ENCODE results near the gene AIP. TPM values are rescaled to one million over a fixed set of nuclear protein-coding genes. Genes with fewer than 3 reads are reported as not detected.
"Not testable (repeated sequence)": the region's sequence is repeated elsewhere in the genome, so short reads cannot be mapped to it uniquely, and the experiment has no call there.

Gene AIP
- total RNA-seq, 4 donors from 2014 or later = 88.2 to 117 (median 96.0) TPM

DNA sequence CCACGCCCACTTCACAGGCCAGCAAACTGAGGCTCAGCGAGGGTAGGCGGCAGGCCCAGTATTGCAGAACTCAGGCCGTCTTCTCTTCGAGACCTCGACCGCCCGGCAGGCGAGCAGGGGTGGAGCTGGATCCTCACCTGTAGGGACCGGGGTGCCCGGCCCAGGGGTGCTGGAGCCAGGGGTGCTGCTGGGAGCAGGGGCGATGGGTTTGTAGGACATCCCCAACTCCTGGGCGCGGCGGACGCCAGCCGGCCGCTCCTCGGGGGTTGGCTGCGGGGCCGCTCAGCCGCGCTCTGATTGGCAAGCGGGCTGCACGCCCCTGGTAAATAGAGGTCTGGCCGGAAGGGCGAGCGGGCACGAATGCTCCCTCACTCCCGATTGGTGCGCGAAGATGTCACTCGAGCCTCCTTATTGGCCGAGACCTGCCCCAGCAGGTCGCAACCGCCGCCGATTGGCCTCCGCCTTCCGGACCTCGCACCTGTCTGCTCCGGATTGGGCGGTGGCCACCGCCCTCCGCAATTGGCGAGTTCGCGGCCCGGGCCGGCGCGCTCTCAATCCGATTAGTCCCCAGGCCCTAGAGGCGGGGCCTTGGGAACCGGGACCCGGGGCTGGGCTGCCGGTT, 25.1 kb downstream of the AIP start, which contains the start of gene CDK2AP2:
Gene CDK2AP2 (minus strand): TSS at position 299 of the 622 bp plus-strand sequence. CDS start 80 bp downstream, at position 219.
- WGBS, 2 donors = 0 to 2% methylated on average over 6 to 25 of the region's 57 CpGs
- H3K4me1 ChIP-seq = peaks cover 0 to 54% (median 31%) of the 10 kb centered on the region in 4 donors

GRCh38 chr11:67508486-67509121, 25.8 kb downstream of the AIP start:
- peaks cover 0 to 47% (median 27%) of the 10 kb centered on the region in 4 donors for H3K4me1 ChIP-seq
- H3K4me3 ChIP-seq = peak overlapping the region; percentile 63 to 86 (median 79)
- no peaks in the 10 kb centered on the region for H3K9me3 ChIP-seq
- no peaks in the 10 kb centered on the region for H3K27me3 ChIP-seq
- no peaks in the 10 kb centered on the region for H3K36me3 ChIP-seq
- WGBS, 2 donors = 1 to 2% methylated on average over 37 to 55 of the region's 57 CpGs
- H3K27ac ChIP-seq = peak overlapping the region; percentile 98 to 100 (median 99)
- TF ChIP-seq EP300 (IDR thresholded peaks at IDR 0.05) (peak; percentile 75 to 87), POLR2A (IDR thresholded peaks at IDR 0.05) (peak in 1 of 2 donors; percentile 47), CTCF (IDR thresholded peaks at IDR 0.05) (peak in 1 of 5 experiments; percentile 5)
- DNase-seq (ENCODE audit: low spot score in 2 of 2) = peak; percentile 98 to 99

More for the DNA sequence above, 25.1 kb downstream of the AIP start, which contains the start of gene CDK2AP2:
- no peaks in the 10 kb centered on the region for H3K36me3 ChIP-seq
- H3K27me3 ChIP-seq = no peaks in the 10 kb centered on the region
- TF ChIP-seq CTCF (IDR thresholded peaks at IDR 0.05) = peak in 2 of 5 experiments; percentile 52 to 69
- peak; percentile 24 to 94 for TF ChIP-seq EP300 (IDR thresholded peaks at IDR 0.05)
- TF ChIP-seq POLR2A (IDR thresholded peaks at IDR 0.05) = peak; percentile 94
- no peaks in the 10 kb centered on the region for H3K9me3 ChIP-seq
- peak within 1 kb of the TSS; percentile 79 to 91 (median 82) for H3K4me3 ChIP-seq
- peak; percentile 98 to 99 for DNase-seq (ENCODE audit: low spot score in 2 of 2)
- peak within 1 kb of the TSS; percentile 98 to 100 (median 99) for H3K27ac ChIP-seq

GRCh38 chr11:67510023-67510345, 27.2 kb downstream of the AIP start:
- DNase-seq (ENCODE audit: low spot score in 2 of 2) = no peak
- Histone ChIP-seq H3K36me3 (no peaks in the 10 kb centered on the region), H3K9me3 (no peaks in the 10 kb centered on the region), H3K4me1 (peaks cover 0 to 34% (median 24%) of the 10 kb centered on the region in 4 donors), H3K4me3 (no peak overlapping the region), H3K27me3 (no peaks in the 10 kb centered on the region), H3K27ac (no peak overlapping the region)
- TF ChIP-seq CTCF (IDR thresholded peaks at IDR 0.05) (no peak), EP300 (IDR thresholded peaks at IDR 0.05) (no peak), POLR2A (IDR thresholded peaks at IDR 0.05) (no peak)
- WGBS, 2 donors = 33 to 41% methylated on average over 3 of the region's 3 CpGs

- not testable (repeated sequence) for DNase-seq (ENCODE audit: low spot score in 2 of 2)
- 86 to 94% methylated on average over 4 of the region's 4 CpGs for WGBS, 2 donors
Observed at GRCh38 chr11:67511558-67511957, 28.7 kb downstream of the AIP start.

GRCh38 chr11:67514116-67514515, 31.3 kb downstream of the AIP start:
- Histone ChIP-seq H3K27ac (no peak overlapping the region), H3K27me3 (no peaks in the 10 kb centered on the region), H3K9me3 (no peaks in the 10 kb centered on the region), H3K36me3 (no peaks in the 10 kb centered on the region), H3K4me3 (no peak overlapping the region), H3K4me1 (peaks cover 0 to 1% (median 0%) of the 10 kb centered on the region in 4 donors)
- WGBS, 2 donors = 53 to 68% methylated on average over 7 of the region's 7 CpGs
- TF ChIP-seq CTCF (IDR thresholded peaks at IDR 0.05) (no peak), POLR2A (IDR thresholded peaks at IDR 0.05) (no peak), EP300 (IDR thresholded peaks at IDR 0.05) (no peak)
- DNase-seq (ENCODE audit: low spot score in 2 of 2) = no peak

More at GRCh38 chr11:67511558-67511957, 28.7 kb downstream of the AIP start:
- not testable (repeated sequence) for H3K36me3 ChIP-seq, H3K27me3 ChIP-seq, H3K4me3 ChIP-seq, H3K27ac ChIP-seq, H3K9me3 ChIP-seq
- H3K4me1 ChIP-seq = peaks cover 0 to 19% (median 11%) of the 10 kb centered on the region in 4 donors
